ENCODE results near the gene BRDT. TPM values are rescaled to one million over a fixed set of nuclear protein-coding genes. Genes with fewer than 3 reads are reported as not detected.

Gene BRDT
- total RNA-seq, result not detected in 2 replicates

DNA sequence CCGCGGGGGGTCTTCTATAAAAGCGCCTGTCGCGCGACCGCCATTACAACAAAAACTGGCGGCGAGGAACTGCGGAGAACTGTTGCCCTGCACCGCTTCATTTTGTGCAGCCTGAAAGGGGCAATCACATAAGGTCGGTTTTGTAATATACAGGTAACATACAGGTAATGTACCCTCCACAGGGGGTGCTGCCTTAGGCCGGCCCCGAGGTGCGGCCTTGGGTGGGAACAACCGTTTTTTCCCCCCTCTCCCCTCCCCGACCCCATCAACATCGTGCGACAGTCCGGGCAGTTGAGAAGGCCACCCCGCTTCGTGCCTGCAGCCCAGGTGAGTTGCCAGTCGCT is at the start of gene BRDT:
Gene BRDT (plus strand): TSS at position 46 of the 344 bp plus-strand sequence. CDS start 13,354 bp downstream, outside the sequence.

Other genes with a start within 250 kb of the BRDT start
- 0.87 TPM in 1 of 2 replicates, not detected in the other for gene TGFBR3, start 63.2 kb upstream of the BRDT start, total RNA-seq
- gene EPHX4, start 80.6 kb downstream of the BRDT start, total RNA-seq, result 0.16 and 1.0 TPM in 2 replicates
- gene SETSIP, start 126.0 kb downstream of the BRDT start, total RNA-seq, result not detected in 2 replicates
- 2.1 and 2.8 TPM in 2 replicates for gene BTBD8, start 130.9 kb downstream of the BRDT start, total RNA-seq

Data from hair follicular keratinocyte (primary cell).